Endodermal cell (in vitro differentiated cells): ENCODE data around the gene AVL9. TPM values are rescaled to one million over a fixed set of nuclear protein-coding genes. Genes with fewer than 3 reads are reported as not detected.

ENCODE experiments used
- DNase-seq: peaks from one replicate; pipeline ENCODE4 v3.0.0-alpha.2; 2017
- H3K27ac ChIP-seq: 2 replicates; pipeline ENCODE4 v1.5.1; 2013; ENCODE audit warnings: mild to moderate bottlenecking, low read depth, low read length, moderate library complexity
- H3K27me3 ChIP-seq: 2 replicates; pipeline ENCODE4 v1.6.1; 2013; ENCODE audit warnings: mild to moderate bottlenecking, low read length, moderate library complexity; ENCODE audit not compliant: insufficient read depth, control insufficient read depth, poor library complexity, severe bottlenecking
- H3K36me3 ChIP-seq: 2 replicates; pipeline ENCODE4 v1.7.0; 2013; ENCODE audit warnings: mild to moderate bottlenecking, low read length, moderate library complexity; ENCODE audit not compliant: control insufficient read depth, insufficient read depth
- H3K4me1 ChIP-seq: one replicate; pipeline ENCODE4 v1.7.0; 2013; ENCODE audit warnings: low read length; ENCODE audit not compliant: control insufficient read depth, insufficient read depth
- H3K4me3 ChIP-seq: 2 replicates; pipeline ENCODE4 v1.5.1; 2013; ENCODE audit warnings: mild to moderate bottlenecking, low read length, moderate library complexity
- H3K9ac ChIP-seq: 2 replicates; pipeline ENCODE4 v1.6.1; 2013; ENCODE audit warnings: mild to moderate bottlenecking, low read length, moderate library complexity; ENCODE audit not compliant: poor library complexity, severe bottlenecking; ENCODE audit errors: extremely low read depth
- H3K9me3 ChIP-seq: 2 replicates; pipeline ENCODE4 v1.6.1; 2013; ENCODE audit warnings: mild to moderate bottlenecking, low read length, moderate library complexity; ENCODE audit not compliant: control insufficient read depth
- H3K27ac Mint-ChIP-seq: 2 replicates; pipeline ENCODE4 v1.8.0; 2020; ENCODE audit warnings: mixed read lengths
- H3K27me3 Mint-ChIP-seq: 2 replicates; pipeline ENCODE4 v1.8.0; 2021; ENCODE audit warnings: mild to moderate bottlenecking, mixed read lengths; ENCODE audit not compliant: insufficient read depth
- H3K36me3 Mint-ChIP-seq: 2 replicates; pipeline ENCODE4 v1.8.0; 2020; ENCODE audit warnings: low read depth, mixed read lengths
- H3K4me1 Mint-ChIP-seq: 2 replicates; pipeline ENCODE4 v1.8.0; 2020; ENCODE audit warnings: mixed read lengths
- H3K4me3 Mint-ChIP-seq: 2 replicates; pipeline ENCODE4 v1.8.0; 2020; ENCODE audit warnings: mild to moderate bottlenecking, moderate library complexity, mixed read lengths
- H3K9me3 Mint-ChIP-seq: 2 replicates; pipeline ENCODE4 v1.8.0; 2020; ENCODE audit warnings: mild to moderate bottlenecking, mixed read lengths
- WGBS, 2 experiments: methylation state at CpG; one replicate each; pipeline versions ENCODE4 v1.1.5 to v1.1.7; 2013; ENCODE audit warnings: missing lambda C conversion rate in 2 of 2, mixed read lengths in 1 of 2; ENCODE audit not compliant: insufficient coverage in 1 of 2, insufficient read length in 1 of 2; 5-methylcytosine and 5-hydroxymethylcytosine counted together
- total RNA-seq, 2 donors: library from RNA; stranded (reverse); fragmentation: NEBNext Ultra II Directional in 1 of 2; extraction: Animal tissue kit (Norgen Biotek cat#: 25700) in 1 of 2; gene quantifications; 2 replicates in 1 of 2; 3 replicates in 1 of 2; pipeline ENCODE4 v1.2.1, GENCODE V29; 2021
- TF ChIP-seq, protein P1 (sequence below): fragments of 200-600 bp; sonication (generic); conservative IDR thresholded peaks from 2 replicates; pipeline ENCODE4 v1.5.0; 2021; ENCODE audit warnings: antibody characterized with exemption, mild to moderate bottlenecking

AVL9 gene
- total RNA-seq, 2 donors from 2014 or later = 44.0 to 54.5 TPM

DNA sequence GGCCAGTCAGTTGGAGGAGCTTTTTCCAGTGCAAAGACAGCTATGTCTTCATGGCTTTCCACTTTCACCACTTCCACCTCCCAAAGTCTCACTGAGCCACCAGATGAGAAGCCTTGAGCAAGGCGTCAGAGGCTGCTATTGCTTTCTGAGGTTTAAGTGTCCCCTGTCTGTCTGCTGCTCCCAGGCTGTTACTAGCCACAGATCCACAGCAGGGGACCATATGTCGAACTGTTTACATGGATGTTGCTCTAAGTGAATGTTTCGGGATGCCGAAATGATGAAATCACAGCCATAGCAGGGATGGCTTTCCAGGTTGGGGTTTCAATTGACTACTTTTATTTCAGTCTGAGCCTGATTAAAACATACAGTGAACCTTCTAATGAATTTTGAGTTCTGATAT, 88.5 kb downstream of the AVL9 start:
- no peaks in the 10 kb centered on the region for H3K4me1 ChIP-seq
- no peaks in the 10 kb centered on the region for H3K9me3 ChIP-seq
- no peak overlapping the region for H3K4me3 ChIP-seq
- Mint-ChIP-seq H3K4me3 (no peak overlapping the region), H3K4me1 (peaks cover 13% of the 10 kb centered on the region), H3K9me3 (no peaks in the 10 kb centered on the region), H3K36me3 (peaks cover 67% of the 10 kb centered on the region), H3K27me3 (no peaks in the 10 kb centered on the region), H3K27ac (no peak overlapping the region)
- TF ChIP-seq, protein P1, sequence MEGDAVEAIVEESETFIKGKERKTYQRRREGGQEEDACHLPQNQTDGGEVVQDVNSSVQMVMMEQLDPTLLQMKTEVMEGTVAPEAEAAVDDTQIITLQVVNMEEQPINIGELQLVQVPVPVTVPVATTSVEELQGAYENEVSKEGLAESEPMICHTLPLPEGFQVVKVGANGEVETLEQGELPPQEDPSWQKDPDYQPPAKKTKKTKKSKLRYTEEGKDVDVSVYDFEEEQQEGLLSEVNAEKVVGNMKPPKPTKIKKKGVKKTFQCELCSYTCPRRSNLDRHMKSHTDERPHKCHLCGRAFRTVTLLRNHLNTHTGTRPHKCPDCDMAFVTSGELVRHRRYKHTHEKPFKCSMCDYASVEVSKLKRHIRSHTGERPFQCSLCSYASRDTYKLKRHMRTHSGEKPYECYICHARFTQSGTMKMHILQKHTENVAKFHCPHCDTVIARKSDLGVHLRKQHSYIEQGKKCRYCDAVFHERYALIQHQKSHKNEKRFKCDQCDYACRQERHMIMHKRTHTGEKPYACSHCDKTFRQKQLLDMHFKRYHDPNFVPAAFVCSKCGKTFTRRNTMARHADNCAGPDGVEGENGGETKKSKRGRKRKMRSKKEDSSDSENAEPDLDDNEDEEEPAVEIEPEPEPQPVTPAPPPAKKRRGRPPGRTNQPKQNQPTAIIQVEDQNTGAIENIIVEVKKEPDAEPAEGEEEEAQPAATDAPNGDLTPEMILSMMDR = no peak
- no peak overlapping the region for H3K9ac ChIP-seq
- WGBS, 2 experiments = 94 to 95% methylated on average over 4 of the region's 4 CpGs
- no peaks in the 10 kb centered on the region for H3K27me3 ChIP-seq
- peaks cover 85% of the 10 kb centered on the region for H3K36me3 ChIP-seq
- no peak for DNase-seq
- no peak overlapping the region for H3K27ac ChIP-seq

DNA sequence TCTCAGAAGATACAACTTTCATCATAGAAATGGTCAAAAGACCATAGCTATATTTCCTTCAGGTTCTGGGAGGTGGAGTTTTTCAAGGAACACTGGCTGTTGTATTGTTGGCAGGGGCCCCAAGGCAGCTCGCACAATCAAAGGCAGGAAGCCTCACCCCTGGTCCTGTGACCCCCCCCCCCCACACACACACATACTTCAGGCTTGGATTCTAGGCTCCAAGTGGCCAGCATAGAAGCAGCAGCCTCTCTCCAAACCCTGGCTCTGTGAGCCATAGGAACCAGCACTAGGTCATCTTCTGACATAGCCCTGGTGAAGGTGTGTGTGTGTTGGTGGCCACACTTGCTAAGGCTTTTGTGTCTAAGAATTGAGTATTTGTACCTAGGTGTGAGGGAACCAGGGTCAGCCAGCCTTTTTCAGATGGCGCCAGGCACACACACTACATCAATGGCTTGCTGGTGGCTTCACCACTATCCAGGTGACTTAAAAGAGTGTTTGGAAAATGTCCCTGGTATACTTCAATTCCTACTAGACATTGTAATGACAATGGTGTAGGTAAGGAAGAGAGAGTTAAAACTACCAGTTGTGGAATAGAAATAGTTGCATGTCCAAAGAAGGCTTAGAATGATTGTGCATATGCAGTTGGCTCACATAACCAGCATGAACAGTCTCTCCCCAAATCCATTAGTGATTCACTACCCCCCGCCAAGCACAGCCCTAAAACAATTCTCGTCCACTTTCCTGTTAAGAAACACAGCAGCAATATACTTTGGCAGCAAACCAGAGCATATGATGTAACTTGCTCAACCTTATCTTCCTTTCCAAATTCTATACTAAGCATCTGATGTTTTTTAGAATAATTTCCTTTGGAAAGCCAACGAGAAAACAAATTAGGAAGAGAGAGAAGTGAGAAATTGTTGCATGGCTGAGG, 91.3 kb downstream of the AVL9 start:
- 13 to 82% methylated on average over 1 to 5 of the region's 5 CpGs for WGBS, 2 experiments
- H3K9me3 Mint-ChIP-seq = no peaks in the 10 kb centered on the region
- TF ChIP-seq, protein P1 = no peak
- Histone ChIP-seq H3K36me3 (peaks cover 69% of the 10 kb centered on the region), H3K4me3 (no peak overlapping the region), H3K27ac (peak overlapping the region; percentile 32), H3K27me3 (no peaks in the 10 kb centered on the region), H3K4me1 (no peaks in the 10 kb centered on the region), H3K9ac (no peak overlapping the region), H3K9me3 (no peaks in the 10 kb centered on the region)
- peak overlapping the region; percentile 63 for H3K27ac Mint-ChIP-seq
- no peaks in the 10 kb centered on the region for H3K27me3 Mint-ChIP-seq
- H3K36me3 Mint-ChIP-seq = peaks cover 61% of the 10 kb centered on the region
- peaks cover 13% of the 10 kb centered on the region for H3K4me1 Mint-ChIP-seq
- DNase-seq = no peak
- no peak overlapping the region for H3K4me3 Mint-ChIP-seq

DNA sequence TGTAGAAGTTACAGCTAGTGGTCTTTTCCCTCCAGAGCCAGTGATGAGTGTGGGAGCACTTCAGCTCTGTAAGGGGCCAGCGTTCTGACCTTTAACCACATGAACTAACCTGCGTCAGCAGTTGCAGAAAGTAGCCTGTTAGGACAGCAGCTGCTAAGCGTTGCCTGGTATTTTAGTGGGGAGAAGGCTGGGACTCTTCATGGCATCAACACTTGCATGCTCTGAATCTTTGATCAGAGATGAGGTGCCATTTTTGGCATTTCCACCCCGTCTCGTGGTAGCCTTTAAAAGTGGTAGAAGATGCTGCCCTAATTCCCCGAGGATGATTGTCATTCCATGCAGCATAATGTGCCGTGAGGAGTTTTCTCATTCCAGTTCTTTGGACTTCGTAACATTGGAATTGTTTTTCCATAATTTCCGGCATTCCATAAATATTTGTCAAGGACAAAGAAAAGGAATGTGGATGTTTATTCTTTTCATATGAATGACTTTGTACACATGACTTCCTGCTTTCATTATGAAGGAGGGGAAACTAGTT, 92.2 kb downstream of the AVL9 start:
- Mint-ChIP-seq H3K4me1 (peaks cover 13% of the 10 kb centered on the region), H3K27me3 (no peaks in the 10 kb centered on the region), H3K4me3 (no peak overlapping the region), H3K27ac (no peak overlapping the region), H3K9me3 (no peaks in the 10 kb centered on the region), H3K36me3 (peaks cover 54% of the 10 kb centered on the region)
- TF ChIP-seq, protein P1 = no peak
- Histone ChIP-seq H3K27me3 (no peaks in the 10 kb centered on the region), H3K4me1 (no peaks in the 10 kb centered on the region), H3K9ac (no peak overlapping the region), H3K9me3 (no peaks in the 10 kb centered on the region), H3K36me3 (peaks cover 61% of the 10 kb centered on the region), H3K27ac (peak overlapping the region; percentile 32), H3K4me3 (no peak overlapping the region)
- no peak for DNase-seq
- WGBS, 2 experiments = 82 to 92% methylated on average over 6 to 9 of the region's 9 CpGs
